Stimulated activated CD4-positive, alpha-beta T cell treated with anti-CD3 and anti-CD28 coated beads, Interleukin-15, amount 100 ng/mL, for 1 hour (primary cell): Measurements from ENCODE around the gene THSD4.

Experiments
- DNase-seq, 2 donors: peaks; one replicate each; pipeline ENCODE4 v3.0.0-alpha.2; 2020; ENCODE audit warnings: low read depth in 1 of 2, low spot score in 1 of 2

The THSD4 gene

GRCh38 chr15:71815301-71815700, 700.0 kb downstream of the THSD4 start:
- DNase-seq = no peak

GRCh38 chr15:71817351-71817750, 702.1 kb downstream of the THSD4 start:
- no peak for DNase-seq

GRCh38 chr15:71820127-71820526, 704.9 kb downstream of the THSD4 start:
- no peak for DNase-seq

DNA sequence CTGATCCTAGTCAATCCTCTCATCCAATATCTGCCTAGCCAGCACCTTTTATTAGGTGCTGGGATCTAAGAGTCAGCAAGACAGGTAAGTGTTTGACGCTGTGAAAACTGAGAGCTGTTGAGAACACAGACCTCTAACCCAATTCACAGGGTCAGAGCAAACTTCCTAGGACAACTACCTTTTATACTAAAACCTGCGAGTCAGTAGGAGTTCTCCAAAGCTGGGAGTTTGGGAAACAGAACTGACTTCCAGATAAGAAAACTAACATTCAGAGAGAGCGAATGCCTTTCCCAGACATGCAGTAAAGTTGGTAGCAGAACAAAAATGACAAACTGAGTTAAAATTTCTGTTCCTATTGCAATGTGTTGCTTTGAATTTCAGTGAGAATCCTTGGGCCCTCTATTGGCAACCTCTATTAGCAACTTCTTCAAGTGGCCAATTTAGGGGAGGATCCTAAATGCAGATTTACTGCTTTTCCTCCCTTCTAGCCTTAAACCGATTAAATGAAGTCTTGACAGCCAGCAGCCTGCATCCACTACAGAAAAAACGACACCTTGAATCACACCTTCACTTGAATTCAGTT, 706.4 kb downstream of the THSD4 start:
- no peak for DNase-seq

DNA sequence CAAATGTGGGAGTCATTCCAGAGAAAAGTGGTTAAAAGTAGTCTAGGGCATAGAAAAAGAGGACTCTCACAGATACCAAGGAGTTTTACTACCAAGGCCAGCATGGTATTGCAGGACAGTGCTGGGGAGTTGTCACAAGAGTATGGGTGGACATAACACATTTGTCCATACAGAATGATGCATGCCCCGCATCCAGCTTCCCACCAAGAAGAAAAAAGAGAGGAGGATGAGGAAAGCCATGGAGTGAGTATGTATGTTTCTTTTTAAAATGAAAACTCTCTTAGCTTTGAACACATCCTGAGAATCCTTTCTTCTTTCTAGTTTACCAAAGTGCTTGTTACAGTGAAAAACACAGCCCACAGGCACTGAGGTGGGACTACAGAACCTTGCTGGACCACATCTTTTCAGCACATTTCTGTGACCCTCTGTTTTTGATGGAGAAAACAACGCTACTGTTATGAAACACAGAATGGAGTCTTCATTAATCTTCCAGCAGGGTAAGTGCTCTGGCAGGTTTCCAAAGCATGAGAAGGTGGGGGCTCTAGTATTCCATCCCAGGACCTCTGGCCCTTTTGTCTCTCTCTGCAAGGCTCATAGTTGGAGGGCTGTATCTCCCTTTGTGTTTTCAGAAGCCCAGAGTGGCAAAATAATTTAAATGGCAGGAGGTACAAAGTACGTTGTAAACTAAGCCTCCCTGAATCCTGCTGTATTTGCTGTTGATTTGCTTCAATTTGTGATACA, 707.8 kb downstream of the THSD4 start:
- no peak for DNase-seq

DNA sequence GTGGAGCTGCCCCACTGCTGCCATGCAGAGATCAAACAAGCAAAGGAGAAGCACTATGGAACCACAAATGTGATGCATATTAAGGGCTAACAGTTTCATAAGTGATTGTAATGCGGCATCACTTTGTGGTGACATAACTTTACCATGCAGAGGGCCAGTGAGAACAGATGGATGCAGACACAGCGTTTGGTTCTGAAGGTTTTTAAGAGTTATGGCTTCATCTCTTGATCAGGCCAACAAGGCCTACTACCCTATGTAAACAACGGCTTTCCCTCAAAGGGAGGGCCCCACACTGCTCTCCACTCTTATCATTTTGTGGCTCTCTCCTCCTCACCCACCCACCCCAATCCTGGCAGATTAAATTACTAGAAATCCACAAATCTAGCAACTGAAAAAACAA, 708.5 kb downstream of the THSD4 start:
- DNase-seq = no peak

DNA sequence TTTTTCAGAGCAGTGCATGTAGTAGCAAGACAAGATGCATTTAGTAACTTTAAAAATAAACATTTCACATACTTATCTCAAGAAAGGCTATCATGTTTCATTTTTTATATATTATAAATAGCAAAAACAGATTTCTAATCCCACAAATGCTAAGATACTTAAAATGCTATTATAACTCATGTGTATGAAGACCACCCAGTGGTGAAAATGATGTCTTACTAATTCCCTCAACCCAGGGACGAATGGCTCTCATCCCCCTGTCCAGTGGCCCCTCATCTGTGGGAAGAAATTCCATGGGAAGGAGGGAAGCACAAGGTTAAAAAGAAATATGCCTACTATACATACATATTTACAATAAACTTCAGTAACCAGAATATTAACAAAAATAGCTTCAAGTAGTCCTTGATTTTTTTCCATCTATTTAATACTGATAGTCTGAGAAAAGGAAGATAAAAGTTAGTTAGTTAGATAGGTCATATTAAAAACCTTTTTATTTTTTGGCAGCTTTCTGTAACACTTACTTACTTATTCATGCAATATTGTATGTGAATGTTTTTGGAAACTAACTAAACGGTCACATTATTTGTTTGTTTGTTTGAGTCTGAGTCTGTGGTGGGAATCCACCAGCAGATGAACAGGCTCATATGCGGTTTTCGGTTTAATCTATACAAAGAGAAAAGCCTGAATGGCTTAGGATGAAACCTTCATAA, 709.9 kb downstream of the THSD4 start:
- DNase-seq = no peak

DNA sequence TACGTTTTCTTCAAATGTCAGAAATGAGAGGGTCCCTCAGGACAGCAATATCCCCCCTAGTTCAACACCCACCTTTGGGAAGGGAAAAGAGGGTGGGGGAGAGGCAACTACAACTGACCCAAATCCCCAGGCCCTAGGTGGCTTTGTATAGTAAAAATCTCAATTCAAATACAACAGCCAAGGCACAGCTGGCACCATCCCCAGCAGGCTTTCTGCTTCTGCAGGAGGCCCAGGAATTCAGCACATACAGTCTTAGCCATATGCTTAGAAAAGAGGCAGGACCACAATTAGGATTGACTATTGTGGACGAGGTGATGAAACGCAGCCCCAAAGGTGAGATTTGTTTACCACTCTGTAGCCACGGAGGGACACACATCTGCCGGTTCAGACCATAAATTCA, 710.9 kb downstream of the THSD4 start:
- DNase-seq = no peak

DNA sequence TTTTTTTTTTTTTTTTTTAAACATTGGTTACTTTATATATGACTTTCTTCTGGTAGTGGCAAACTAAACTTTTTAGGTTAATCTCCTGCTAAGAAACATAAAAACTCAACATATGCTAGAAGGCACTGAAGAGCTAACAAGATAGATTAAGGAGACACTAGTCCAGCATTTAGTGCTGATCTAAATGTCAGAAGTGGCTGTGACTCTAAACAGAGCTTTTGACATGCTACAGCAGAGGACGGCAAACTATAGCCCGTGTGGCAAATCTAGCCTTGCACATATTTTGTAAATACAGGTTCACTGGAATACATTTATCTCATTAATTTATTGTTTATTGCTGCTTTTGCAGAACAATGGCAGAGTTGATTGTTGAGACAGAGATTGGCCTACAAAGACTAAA, 715.7 kb downstream of the THSD4 start:
- no peak for DNase-seq
